NCI-H69 (cell line): Measurements from ENCODE around the gene COL18A1.

Source experiments
- DNase-seq: peaks from one replicate; lab custom pipeline; 2025; lab: John Stamatoyannopoulos, UW

COL18A1 gene

DNA sequence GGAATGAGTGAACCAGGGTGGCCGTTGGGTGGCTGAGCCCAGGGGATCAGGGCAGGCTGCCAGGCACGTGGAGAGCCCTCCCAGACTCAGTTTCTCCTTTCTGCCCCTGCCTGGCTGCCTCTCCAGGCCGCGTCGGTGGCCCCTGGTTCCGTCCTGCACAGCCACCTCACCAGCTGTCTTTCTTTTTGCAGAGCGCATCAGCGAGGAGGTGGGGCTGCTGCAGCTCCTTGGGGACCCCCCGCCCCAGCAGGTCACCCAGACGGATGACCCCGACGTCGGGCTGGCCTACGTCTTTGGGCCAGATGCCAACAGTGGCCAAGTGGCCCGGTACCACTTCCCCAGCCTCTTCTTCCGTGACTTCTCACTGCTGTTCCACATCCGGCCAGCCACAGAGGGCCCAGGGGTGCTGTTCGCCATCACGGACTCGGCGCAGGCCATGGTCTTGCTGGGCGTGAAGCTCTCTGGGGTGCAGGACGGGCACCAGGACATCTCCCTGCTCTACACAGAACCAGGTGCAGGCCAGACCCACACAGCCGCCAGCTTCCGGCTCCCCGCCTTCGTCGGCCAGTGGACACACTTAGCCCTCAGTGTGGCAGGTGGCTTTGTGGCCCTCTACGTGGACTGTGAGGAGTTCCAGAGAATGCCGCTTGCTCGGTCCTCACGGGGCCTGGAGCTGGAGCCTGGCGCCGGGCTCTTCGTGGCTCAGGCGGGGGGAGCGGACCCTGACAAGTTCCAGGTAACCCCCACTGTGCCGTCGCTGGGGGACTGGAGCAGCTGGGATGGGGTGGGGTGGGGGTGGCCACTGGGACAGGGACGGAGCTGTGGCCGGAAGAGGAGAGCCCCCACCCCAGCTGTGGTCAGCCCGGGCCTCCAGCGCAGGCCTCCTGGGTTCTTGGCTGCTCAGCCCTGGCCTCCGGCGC, 63.3 kb downstream of the COL18A1 start:
- no peak for DNase-seq

DNA sequence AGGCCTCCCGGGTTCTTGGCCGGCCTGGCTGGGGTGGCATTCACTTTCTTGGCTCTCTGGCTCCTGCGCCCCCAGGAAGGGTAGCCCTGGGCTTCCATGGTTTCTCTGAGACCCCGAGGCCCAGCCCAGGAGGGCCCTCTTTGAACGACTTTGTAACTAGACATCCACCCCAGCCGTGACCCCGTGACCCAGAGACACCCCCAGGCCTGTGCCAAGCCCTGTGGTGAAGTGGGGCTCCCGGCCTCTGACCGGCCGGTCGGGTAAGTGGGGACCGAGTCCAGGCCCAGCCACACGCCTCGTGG, 64.0 kb downstream of the COL18A1 start:
- DNase-seq: no peak

DNA sequence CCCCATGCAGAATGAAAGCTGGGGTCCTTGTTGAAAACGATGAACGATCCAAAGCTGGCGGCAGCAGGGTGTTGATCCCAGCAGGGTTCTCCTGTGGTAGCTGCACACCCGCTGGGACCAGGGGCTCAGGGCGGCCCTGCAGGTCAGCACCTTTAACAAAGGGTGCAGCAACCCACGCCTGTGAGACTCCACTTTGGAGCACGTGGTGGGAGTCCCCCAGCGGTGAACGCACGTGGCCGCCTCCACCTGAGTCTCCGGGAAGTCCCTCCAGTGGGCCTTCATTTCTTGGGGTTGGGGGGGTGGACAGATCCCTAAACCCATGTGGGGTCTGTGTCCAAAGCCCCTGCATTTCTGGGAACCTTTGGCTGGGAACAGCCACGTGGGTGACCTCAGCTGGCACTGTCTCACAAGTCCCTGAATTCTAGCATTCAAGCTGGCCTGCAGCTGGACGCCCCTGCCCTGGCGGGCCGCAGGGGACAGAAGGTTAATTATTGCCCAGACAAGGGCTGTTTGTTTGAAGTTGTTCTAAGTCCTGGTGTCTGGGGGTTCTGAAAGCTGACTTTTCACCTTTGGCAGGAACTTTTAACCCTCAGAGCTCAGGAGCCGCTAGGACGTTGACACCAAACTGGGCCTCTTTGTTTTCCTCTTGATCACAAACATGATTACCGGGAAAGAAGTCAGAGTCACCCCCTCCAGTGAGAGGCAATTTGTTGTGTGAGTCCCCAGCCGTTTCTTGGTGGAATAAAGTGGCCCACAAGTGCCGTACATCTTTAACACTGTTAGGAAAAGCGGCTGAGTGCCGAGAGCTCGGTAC, 64.5 kb downstream of the COL18A1 start:
- DNase-seq: no peak

DNA sequence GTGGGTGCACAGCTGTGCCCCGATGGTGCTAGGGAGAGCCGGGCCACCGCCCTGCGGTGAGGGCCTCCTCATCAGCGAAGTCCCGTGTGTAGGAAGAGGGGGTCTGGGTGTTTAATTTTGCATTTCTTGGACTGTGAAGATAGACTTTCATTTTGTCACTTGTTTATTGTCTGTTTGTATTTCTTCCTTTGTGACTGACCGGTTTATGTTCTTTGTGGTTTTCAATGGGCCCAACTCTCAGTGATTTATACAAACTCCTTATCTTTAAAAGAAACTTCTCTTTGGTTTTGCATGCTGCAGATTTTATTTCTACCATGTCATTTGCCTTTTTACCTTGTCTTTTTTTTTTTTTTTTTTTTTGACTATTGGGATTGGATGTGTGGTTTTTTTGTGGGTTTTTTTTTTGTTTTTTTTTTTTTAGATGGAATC, 65.1 kb downstream of the COL18A1 start:
- no peak for DNase-seq

DNA sequence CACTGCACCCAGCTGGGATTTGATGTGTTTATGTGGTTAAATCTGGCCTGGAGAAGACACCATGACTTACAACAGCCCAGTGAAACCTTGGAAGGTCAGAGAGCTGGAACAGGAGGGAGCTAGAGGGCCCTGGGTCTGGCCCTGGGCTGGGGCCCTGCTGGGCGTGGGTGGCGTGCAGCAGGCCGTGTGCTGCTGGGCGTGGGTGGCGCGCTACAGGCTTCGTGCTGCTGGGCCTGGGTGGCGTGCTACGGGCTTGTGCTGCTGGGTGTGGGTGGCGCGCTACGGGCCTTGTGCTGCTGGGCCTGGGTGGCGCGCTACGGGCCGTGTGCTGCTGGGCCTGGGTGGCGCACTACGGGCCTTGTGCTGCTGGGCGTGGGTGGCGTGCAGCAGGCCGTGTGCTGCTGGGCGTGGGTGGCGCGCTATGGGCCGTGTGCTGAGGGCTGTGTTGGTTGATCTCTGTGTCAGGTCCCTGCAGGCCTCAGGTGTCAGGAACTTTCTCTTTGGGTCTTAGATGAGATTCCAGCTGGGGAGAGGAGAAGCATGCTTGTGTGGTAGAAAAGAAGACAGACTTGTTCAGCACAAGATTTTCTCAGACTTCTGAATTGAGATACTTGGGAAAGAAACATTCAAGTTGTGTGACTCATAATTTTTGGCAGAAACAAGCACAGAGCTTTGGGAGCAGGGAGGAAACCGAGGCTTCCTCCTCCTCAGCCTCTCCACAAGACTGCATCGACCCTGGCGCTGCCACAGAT, 66.0 kb downstream of the COL18A1 start:
- DNase-seq: no peak

DNA sequence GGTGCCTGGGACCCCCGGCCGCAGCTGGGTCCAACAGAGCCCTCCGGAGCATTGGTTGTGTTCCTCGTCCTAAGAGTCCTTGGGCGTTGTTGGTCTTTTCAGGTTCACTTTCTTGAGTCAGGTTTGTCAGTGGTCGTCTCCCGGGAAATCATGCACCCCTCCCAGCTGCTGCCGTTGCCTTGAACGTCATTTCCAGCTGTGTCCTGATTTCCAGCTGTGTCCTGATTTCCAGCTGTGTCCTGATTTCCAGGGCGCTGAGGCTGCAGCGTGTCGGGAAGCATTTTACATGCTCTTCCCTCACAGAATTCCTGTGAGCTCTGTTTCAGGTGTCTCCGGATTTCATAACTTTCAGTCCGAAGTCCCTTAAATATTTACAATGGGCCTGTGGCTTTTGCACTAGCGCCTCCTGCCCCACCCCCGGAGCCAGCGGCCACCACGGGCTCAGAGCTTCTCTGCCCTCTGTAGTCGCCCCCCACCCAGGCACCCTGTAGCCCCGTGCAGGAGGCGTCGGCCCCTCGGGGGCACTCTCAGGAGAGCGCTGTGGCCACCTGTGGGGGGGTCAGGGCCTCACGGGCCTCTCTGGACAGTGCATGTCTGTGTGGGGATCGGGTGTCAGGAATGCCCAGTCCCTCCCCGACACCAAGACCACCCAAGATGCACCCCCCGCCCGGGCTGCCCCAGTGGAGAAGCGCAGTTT, 66.7 kb downstream of the COL18A1 start:
- no peak for DNase-seq

DNA sequence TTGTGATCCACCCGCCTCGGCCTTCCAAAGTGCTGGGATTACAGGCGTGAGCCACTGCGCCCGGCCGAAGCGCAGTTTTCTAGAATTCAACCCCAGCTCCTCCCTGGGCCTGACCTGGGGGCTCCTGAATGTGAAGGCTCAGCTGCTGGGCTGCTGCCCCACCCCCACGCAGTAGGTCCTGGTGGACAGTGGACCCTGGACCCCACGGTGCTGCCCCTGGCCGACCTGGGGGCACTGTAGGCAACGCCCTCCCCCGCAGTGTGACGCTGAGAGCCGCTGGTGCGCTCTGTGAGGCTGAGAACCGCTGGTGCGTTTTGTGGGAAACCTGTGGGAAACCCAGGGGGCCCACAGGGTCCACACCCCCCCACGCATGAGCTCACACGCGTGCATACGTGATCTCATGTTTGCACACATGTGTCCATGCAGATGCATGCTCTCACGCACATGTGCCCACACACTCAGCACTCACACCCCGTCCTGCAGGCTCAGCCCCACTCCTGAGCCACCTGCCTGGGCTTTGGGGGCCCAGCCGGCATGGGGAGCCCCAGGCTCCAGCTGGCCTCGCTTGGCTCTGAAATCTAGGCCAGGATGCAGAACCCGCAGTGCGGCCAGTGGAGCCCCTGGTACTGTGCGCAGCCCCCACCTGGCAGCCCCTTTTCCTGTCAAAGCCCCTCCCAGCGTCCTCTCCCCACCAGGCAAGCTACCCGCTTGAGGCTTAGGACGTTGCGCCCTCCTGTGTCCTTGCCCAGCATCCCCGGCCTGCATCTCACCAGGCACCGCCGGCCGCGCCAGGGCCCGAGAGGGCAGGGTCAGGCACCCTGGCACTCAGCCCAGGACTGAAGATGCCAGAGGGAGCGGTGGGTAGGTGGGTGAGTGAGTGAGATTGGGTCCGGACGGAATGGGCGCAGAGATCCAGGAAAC, 67.7 kb downstream of the COL18A1 start:
- no peak for DNase-seq

DNA sequence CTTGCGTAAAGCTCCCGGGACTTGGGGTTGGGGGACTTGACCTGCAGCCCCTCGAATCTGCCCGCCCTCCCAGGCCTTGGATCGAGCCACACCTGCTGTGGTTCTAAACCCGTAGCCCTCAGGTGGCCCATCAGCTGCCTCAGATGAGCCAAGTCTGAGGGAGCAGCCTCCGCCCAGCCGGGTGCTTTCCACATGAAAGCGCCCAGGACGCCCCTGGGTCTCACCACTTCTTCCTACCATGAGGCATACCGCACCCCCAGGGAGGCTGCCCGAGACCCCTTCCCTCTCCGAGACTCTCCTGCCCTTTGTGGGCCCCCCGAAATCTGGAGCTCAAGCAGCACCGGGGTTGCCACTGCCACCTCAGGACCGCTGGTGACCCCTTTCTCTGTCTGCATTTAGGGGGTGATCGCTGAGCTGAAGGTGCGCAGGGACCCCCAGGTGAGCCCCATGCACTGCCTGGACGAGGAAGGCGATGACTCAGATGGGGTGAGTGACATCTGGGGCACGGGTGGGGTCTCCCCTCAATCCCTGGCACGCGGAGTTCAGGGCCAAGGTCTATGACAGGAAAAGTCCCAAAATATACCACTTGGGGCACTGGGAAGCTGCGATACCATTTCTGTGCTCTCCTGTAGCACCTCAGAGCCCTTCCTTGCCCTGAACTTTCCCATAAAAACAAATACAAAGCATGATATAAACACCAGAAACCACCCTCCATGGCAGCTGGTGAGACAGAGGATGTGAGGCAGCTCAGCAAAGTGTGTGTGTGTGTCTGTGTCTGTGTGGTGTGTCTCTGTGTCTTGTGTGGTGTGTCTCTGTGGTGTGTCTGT, 68.7 kb downstream of the COL18A1 start:
- no peak for DNase-seq

DNA sequence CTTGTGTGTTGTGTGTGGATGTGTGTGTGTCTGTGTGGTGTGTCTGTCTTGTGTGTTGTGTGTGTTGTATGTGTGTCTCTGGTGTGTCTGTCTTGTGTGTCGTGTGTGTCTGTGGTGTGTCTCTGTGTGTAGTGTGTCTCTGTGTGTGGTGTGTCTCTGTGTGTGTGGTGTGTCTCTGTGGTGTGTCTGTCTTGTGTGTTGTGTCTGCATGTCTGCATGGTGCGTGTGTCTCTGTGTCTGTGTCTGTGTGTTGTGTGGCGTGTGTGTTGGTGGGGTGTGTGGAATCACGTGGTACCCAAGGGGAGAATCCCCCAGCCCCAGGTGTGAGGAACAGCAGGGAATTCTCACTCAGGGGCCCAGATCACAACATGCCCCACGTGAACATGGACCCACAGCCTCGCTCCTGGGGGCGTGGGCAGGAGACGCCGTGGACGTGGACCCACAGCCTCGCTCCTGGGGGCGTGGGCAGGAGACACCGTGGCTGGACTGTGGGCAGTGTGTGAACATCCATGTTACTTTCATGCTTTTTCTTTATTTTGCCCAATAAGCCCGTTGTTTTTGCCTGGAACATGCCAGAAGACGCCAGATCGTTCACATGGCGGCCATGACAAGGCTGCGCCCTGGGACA, 69.5 kb downstream of the COL18A1 start:
- DNase-seq: no peak

DNA sequence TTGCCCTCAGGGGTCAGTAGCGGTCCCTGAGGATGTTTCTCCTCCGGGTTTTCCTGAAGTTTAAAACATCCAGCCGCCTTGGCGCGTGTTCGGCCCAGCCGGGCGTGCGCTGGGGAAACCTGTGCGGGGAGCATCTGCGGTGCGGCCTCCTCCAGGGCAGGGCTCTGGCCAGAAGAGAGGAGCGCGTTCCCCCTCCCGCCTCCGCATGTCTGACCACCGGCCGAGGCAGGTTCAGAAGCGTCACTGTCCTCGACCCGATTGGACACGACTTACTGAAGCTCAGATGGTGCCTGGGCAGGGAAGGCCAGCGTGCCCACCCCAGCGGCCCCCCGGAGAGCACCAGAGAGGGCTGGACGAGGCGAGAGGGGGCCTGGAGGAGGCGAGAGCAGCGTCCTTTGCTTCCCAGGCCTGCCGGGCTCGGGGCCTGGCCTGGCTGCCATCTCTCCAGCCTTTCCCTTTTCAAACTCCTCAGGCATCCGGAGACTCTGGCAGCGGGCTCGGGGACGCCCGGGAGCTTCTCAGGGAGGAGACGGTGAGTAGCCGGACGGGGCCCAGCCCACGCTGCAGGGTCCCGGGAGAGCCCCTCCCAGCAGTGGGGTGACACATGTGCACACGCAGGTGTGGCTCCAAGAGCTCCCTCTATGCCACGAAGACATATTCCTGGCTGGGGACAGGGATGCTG, 70.2 kb downstream of the COL18A1 start:
- no peak for DNase-seq

DNA sequence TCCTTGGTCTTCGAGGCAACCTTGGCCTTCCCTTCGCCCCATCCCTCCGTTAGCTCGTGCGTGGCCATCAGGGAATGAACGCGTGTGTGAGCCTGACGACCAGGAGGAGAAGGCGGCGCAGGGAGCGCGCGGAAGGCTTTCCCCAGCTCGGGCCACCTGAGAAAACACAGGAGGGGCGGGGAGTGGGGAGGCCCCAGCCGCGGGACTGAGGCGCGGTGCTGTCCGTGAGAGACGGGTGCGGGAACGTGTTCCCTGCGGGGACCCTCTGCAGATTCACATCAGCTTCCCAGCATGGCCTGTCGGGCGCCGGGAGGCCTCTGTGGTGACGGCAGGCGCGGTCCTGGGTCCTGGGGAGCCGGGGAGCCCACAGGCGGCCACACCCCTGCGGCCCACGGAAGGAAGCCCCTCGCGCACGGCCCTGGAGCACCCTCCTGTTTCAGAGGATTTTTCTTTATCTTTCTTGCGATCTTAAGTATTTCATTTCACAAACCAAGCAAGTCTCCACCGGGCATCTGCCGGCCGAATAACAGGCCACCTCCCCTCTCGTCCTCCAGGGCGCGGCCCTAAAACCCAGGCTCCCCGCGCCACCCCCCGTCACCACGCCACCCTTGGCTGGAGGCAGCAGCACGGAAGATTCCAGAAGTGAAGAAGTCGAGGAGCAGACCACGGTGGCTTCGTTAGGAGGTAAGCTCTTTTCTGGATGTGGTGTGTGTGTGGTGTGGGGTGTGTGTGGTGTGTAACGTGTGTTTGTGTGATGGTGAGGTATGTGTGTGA, 71.0 kb downstream of the COL18A1 start:
- no peak for DNase-seq

DNA sequence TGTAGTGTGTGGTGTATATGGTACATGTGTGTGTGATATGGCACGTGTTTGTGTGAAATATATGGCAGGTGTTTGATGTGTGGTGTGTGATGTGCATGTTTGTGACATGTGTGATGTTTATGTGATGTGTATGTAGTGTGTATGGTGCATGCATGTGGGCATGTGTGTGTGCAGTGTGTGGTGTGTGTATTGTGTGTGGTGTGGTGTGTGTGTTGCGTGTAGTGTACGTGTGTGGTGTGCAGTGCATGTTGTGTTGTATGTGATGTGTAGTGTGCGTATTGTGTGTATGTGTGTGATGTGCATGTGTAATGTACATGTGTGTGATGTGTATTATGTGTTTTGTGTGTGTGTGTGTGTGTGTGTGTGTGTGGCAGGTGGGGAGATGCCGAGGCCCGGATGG, 71.6 kb downstream of the COL18A1 start:
- DNase-seq: no peak

DNA sequence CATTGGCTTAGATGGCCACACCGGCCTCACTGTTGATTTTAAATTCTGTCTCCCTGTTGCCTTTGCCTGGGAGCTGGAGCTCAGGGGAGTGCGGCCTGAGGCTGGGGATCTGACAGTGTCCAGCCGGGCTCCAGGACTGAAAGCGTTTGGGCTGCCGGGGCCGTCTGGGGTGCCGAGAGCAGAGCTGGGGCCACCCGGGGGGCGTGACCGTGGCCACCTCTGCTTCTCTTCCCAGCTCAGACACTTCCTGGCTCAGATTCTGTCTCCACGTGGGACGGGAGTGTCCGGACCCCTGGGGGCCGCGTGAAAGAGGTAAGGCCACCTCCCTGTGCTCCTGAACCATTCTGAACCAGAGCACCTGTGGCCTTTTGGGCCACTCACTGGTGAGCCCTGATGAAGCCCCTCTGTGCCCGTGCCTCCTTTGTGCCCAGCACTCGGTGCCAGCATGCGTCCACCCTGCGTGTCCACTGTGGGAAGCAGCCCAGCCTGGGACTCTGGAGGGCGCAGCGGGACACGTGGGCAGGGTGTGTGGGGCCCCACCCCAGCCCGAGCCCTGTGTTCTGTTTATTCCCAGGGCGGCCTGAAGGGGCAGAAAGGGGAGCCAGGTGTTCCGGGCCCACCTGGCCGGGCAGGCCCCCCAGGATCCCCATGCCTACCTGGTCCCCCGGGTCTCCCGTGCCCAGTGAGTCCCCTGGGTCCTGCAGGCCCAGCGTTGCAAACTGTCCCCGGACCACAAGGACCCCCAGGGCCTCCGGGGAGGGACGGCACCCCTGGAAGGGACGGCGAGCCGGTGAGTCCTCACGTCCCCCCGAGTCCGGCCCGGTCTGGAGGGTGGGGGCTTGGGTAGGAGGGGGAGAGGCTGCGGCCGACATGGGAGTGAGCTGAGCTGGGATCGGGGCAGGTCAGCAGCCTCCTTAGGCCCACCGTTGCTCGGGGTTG, 72.5 kb downstream of the COL18A1 start:
- no peak for DNase-seq

DNA sequence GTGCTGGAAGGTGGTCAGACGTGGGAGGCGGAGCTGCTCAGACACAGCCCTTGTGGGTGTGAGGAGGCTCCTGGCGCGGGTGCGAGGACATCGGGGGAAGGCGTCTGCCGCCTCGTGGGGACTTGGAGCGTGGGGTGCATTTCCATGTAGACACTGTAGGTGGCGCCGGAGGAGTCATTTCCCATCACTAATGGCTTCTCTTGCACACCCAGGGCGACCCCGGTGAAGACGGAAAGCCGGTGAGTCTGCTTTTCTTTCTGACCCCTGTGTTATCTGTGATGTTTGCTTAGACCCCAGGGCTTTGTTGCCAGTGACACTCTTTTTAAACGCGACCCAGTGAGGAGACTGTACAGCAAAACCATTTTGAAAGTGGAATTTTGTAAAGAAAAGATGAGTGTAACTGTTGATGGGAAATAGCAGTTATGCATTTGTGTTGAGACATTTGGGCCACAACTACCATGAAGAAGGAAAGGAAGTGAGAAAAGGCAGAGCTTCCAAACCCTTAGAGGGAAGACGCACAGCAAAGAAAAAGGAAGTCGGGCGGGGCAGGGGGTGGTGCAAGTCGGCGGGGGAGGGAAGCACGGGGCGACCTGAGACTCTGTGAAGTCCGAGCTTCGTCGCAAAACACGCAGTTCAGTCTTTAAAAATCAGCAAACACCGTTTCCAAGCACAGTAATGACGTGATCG, 73.3 kb downstream of the COL18A1 start:
- DNase-seq: peak; percentile 84

DNA sequence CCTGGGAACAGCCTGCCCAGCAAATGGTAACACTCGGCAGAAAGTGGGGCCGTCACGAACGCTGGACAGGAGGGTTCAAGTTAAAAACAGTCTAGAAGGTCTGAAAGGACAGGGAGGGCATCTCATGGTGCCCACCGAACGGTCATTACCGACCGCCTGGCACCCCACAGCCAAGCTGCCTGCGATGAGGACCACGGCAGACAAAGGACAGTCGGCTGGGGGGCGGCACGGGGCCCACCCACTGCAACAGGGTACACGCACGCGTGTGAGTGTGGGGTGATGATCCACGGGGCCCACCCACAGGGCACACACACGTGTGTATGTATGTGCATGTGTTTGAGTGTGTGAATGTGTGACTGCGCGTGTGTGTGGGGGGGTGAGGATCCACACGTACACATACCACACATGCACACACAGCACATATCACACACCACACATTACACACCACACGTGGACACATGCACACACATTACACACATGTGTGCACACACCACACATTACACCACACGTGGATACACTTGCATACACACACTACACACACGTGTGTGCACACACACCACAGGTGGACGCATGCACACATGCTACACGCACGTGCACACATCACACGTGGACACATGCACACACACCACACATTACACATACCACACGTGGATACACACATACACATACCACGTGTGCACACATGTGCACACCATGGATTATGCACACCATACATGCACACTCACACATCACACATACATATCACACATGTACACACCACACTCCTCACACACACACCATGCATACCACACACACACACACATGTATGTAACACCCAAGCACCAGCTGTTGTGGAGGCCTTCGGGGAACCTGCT, 74.1 kb downstream of the COL18A1 start:
- DNase-seq: no peak
